Renal cortex interstitium (tissue), 11 donors: Measurements from ENCODE around the gene CELF3. TPM values are rescaled to one million over a fixed set of nuclear protein-coding genes. Genes with fewer than 3 reads are reported as not detected.

ENCODE experiments used
- DNase-seq, 11 donors: peaks; one replicate each; pipeline ENCODE4 v3.0.0-alpha.2; 2013; ENCODE audit warnings: low read depth in 9 of 11, low spot score in 4 of 11; ENCODE audit errors: extremely low read depth in 1 of 11
- polyA plus RNA-seq, 3 donors: library from polyadenylated mRNA; unstranded; fragments of 120-200 nt; gene quantifications; one replicate each; pipeline ENCODE4 v1.2.1, GENCODE V29; 2013; ENCODE audit not compliant: insufficient read length in 3 of 3

The CELF3 gene
- polyA plus RNA-seq, 3 donors = 0.26 to 0.46 (median 0.32) TPM

DNA sequence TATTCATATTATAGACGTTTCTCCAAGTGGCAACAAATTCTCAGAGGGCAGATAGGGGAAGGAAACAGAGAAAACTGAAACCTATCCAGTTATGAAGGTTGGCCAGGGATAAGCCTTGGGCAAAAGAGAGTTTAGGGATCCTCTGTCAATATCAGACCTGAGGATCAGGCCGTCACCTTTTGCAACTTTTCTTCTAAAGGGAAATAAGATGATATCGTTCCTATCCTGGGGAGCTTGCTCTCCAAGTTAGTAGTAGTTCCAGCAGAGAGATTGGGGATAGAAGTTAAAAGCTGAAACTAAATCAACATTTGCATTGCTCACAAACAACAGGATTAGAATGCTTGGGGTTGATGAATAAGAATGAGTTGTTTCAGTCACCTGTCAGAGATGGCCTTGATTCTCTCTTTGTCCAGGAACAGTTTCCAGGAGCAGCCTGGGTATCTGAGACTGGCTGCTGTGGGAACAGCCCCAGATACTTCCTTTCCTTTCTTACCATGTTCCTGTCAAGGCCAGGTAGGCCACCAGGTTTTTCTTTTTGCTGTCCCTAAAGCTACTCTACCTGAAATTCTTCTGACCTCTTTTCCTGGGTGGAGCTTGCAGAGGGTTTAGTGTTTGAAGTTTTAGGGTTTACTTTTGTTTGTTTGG lies 7.2 kb upstream of the CELF3 start:
- DNase-seq = no peak

DNA sequence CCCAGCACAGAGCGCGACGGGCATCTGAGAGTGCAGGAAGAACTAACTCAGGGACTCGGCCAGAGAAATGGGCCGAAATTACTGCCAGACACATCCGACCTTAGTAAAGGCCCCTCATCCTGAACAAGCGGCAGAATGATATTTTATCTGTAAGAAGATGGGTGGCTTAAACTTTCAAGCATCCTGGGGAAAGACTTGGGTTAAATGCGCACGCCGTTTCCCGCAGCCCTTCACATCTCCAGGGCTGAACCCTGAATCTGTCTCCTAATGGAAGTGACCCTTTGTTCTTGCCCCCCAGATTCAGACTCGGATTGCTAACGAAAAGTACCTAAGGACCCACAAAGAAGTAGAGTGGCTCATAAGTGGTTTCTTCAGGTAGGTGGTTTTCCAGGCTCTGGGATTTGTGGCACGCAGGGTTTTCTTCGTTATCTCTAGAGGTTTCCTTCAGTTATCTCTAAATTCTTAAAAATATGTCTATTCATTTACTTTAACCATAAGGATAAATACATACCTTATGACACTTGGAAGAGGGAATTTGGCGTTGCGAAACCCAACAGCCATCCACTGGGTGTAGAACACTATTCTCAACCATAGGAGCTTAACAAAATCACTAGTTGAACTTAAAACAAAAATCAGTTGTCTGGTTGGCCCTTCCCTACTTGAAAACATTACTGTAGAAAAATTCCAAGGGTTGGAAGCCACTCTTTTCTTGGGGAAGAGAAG lies 5.3 kb upstream of the CELF3 start:
- DNase-seq = no peak

DNA sequence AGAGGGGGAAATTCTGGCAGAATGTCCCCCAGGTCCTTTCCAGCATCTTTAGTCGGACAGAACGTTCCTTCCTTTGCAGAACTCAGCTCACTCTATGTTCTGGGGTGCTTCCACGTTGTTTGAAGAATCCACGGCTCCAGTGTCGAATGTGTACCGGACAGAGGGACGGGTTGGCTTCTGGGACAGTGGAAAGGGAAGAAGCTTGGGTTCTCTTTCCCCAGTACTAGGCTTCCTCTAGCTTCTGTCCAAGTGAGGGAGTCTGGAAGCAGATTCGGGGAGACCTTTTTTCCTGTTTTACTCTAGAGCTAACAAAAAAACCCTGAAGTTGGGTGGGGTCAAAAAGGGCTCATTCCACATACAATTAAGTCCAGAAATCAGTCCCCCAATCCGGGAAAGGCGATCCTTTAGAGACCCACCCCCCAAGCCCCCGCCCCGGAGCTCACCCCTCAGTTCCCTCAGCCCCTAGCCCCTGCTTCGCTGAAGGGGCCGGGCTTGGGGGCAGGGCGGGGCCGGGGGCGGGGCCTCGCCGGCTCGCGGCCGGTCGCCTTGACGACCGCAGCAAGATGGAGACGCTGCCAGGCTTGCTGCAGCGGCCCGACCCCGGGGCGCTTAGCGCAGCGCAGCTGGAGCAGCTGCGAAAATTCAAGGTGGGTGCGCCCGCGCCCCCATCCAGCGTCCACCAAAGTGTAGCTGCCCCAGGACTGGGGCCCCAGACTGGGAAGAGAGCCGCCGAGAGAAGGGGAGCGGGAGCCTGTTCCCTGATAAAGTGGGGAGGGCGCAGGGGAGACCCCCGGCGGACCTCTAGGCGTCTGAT lies 4.6 kb upstream of the CELF3 start, which contains the start of gene RIIAD1:
Gene RIIAD1, plus strand, starts transcription at position 549 of the 814 bp plus-strand sequence. Its CDS starts 15 bp downstream, at position 564.
- DNase-seq = no peak

DNA sequence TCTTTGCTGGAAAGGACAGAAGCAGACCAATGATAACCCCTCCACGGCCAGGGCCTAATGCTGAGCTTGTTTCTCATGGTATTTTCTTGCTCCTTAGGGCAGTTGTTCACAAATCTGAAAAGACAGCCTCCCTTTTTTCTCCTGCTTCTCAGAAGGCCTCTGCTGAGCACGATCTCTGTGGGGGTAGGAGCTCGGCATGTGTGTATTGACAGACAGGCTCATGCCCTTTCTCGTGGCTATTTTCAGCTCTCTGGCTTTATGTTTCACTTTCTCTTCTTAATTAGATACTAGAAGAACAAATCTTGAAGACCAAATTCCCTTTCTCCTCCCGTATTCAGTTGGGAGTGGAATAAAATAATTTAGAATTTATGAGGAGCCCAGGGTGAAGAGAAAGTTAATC lies 4.0 kb upstream of the CELF3 start:
- DNase-seq = no peak

DNA sequence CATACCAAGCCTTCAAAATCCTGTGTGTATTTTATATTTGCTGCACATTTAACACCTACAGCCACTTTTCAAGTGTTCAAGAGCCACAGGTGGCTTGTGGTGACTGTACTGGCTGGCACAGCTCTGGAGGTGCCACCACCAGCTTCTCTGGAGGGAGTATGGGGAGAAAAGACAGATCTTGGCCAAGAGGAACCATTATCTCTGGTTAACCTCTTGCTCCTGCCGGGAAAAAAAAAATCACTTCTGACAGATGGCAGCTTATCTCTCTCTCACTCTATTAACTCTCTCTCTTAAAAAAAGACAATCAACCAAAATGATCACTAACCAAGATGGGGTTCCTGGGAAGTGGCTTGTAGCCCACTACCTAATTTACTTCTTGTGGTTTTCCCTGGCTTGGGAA lies 3.5 kb upstream of the CELF3 start:
- no peak for DNase-seq

DNA sequence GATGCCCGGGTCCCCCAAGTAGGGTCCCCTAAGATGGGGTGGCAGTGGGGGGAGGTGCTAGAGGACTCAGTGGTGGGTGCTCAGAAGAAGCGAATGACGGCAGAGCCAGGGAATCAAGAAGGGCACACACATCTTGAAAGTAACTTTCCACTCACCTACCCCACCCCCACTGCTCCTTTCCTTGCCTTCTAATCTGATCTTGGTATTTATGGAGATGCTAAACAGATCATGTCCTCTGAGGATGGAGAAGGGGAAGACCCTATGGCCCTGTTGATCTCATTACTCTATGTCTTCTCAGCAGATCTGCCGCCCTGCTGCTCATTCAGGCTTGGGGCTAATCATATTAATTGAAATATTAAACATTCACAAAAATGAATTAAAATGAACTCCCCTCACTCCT lies 2.1 kb upstream of the CELF3 start:
- DNase-seq = no peak

DNA sequence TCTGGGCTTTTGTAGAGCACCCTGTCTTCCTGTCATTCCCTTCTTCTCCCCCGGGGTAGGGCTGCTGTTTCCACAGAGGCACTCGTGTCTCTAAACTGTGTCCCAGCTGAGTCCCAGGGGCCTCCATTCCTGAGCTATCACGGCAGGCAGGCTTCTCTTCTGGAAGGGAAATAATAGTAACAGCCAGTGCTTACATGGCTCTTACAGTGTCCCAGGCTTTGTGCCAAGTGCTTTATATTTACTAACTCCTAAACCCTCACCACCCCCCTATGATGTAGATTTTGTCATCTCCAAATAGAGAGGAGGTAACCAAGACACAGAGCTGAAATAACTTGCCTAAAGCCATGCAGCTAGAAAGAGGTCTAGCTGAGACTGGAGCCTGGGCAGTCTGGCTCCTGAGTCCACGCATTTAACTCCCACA lies 1.4 kb upstream of the CELF3 start:
- no peak for DNase-seq

GRCh38 chr1:151716405-151716762 lies 219 bp downstream of the CELF3 start:
- DNase-seq = no peak

DNA sequence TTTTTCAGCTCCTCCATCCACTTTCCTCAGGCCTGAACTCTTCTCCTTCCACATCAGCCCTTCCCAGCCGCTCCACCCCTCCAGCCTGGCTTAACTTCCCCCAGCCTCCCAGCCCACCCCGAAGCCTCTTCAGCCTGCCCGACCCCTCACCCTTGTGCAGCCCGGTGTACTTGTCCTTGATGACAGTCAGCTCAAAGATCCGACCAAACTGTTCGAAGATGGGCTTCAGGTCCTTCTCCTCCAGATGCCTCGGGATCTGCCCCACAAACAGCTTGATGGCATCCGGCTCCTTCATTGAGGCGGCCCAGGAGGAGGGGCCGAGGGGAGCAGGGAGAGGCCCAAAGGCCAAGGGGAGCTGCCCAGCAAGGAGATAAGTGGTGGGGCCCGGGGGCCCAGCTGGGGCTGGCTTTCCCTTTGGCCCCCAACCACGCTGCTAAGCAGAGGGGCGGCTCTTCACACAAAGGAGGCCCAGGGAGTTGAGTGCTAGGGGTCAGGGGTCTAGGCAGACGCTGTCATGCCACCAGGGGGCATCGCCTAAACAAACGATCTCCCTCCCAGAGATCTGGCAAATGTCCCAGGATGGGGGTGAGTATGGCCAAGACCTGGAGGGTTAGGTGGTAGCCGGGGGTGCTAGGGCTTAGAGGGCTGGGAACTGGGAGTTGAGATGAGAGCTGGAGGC lies 738 bp downstream of the CELF3 start:
- no peak for DNase-seq

GRCh38 chr1:151714820-151715725 lies 1.5 kb downstream of the CELF3 start:
- no peak for DNase-seq

GRCh38 chr1:151713874-151714273 lies 2.7 kb downstream of the CELF3 start:
- DNase-seq = no peak

- DNase-seq = peak in 1 of 11 donors; percentile 40
Observed at GRCh38 chr1:151713044-151713443, 3.6 kb downstream of the CELF3 start.

DNA sequence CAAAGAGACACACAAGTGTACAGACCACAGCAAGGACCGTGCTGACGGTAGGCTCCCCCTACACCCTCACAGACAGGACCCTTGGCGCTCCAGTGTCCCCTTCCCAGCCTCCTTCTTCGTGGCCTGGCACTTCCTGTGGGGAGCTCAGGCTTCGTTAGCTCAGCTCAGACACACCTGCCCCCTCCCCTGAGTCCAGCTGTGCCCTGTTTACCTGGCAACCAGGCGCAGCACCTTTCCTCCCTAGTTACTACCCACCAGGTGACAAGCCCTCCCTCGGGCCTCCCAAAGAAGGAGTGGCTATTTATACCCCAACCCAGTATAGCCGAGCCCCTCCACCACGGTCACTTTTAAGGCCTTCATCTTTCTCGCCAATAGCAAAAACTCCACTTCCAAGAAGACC lies 4.7 kb downstream of the CELF3 start:
- no peak for DNase-seq

- no peak for DNase-seq
Observed at GRCh38 chr1:151711044-151711800, 5.4 kb downstream of the CELF3 start.

DNA sequence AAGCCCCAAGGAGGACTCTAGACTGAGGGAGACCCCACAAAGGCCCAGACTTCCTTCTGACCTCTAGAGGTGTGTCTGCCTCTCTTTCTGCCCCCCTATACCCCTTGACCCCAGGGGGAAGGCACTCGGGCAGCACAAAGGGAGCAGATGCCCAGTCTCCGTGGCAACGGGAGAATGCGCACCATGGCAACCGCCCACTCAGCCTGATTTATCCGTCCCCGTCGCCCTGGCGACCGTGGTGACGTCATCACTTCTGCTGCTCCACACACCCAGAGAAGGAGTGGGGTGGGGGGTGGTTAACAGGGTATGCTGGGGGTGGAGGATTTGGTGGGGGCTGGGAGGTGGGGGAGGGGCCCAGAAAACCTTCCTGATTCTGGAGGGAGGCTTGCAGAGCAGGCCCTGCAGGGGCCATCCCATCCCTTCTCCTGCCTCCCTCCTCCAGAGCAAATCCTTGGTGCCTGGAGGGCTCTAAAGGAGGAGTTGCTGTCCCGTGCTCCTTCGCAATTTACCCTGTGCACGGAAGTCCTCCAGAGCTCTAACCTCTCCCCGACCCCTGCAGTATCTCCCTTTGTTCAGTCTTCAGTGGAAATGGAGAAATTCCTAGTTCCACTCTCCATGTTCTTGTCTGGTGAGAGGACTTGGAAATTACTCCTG lies 6.3 kb downstream of the CELF3 start:
- DNase-seq = no peak

DNA sequence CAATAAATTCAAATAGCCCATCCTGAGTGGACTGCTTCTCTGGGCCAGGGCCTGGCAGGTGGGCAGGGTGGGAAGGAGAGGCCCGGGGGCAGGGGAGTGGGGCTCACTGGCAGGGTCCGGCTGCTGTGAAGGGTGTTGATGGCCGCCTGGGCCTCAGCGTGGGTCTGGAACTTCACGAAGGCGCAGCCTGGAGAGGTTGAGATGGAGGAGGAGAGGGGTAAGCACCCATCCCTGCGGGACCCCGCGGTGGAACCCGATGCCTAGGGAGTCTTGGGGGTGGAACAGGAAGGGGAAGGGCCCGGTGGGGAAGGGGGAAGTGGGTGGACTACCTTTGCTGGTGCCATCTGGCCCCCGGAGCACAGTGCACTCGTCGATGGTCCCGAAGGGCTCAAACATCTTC lies 7.7 kb downstream of the CELF3 start:
- no peak for DNase-seq

DNA sequence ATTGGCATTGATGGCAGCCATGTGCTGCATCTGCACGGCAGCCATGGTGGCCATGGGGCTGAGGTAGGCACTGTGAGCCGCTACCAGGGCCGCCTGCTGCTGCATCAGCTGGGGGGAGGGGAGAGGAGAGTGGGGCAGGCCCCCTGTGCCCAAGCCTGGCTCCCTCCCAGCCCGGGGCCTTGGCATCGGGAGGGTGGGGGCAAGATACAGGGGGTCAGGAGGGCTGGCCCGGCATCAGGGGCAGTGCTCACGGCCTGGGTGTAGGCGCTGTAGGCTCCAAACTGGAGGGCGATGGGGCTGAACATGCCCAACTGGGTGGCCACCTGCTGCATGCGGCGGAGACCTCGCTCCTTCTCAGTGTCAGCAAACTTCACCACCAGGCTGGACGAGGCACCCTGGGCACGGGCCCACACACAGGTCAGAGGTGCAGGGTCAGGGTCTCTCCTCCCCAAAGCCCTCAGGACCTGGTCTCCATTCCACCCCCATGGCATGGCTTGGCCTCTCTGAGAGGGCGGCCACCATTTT lies 9.0 kb downstream of the CELF3 start:
- no peak for DNase-seq
